Cardiac septum (tissue), 1 donor: ENCODE measurements around the gene ST3GAL3. TPM values are rescaled to one million over a fixed set of nuclear protein-coding genes. Genes with fewer than 3 reads are reported as not detected.

Source experiments
- DNase-seq: peaks from one replicate; pipeline ENCODE4 v3.0.0-alpha.2; 2020; ENCODE audit warnings: low spot score
- intact Hi-C: fragments of 100-400 bp; cut with DNase I; formaldehyde crosslinking; loops from one replicate; pipeline ENCODE4 v1.14.0; 2022
- total RNA-seq: library from RNA; stranded (reverse); fragmentation: NEBNext Ultra II Directional; extraction: Animal tissue kit (Norgen Biotek cat#: 25700); gene quantifications from one replicate; pipeline ENCODE4 v1.2.1, GENCODE V29; 2021
- donor health status: DM: no; HTN: no; CAD: no.

Gene ST3GAL3
- total RNA-seq, 1 donor from 2014 or later, result 30.1 TPM

- no peak for DNase-seq
- intact Hi-C loops, result no loop called here
These were observed 180.4 kb downstream of the ST3GAL3 start for GRCh38 chr1:43887748-43888147.

GRCh38 chr1:43890815-43891214 lies 183.5 kb downstream of the ST3GAL3 start:
- intact Hi-C loops, result no loop called here
- DNase-seq, result no peak

GRCh38 chr1:43893006-43893405 lies 185.7 kb downstream of the ST3GAL3 start:
- no peak for DNase-seq
- intact Hi-C loops, result no loop called here

GRCh38 chr1:43898981-43899380 lies 191.6 kb downstream of the ST3GAL3 start:
- DNase-seq, result no peak
- intact Hi-C loops, result no loop called here

GRCh38 chr1:43900386-43900785 lies 193.1 kb downstream of the ST3GAL3 start:
- intact Hi-C loops, result no loop called here

GRCh38 chr1:43901196-43901961 lies 194.0 kb downstream of the ST3GAL3 start:
- intact Hi-C loops, result no loop called here
- DNase-seq, result no peak

More at GRCh38 chr1:43900386-43900785, 193.1 kb downstream of the ST3GAL3 start:
- DNase-seq, result no peak

- DNase-seq, result no peak
- intact Hi-C loops, result no loop called here
These were observed 194.9 kb downstream of the ST3GAL3 start for GRCh38 chr1:43902058-43902831.

- intact Hi-C loops, result no loop called here
- no peak for DNase-seq
These were observed 197.6 kb downstream of the ST3GAL3 start for GRCh38 chr1:43904660-43905551.

- DNase-seq, result no peak
- intact Hi-C loops, result no loop called here
These were observed 200.9 kb downstream of the ST3GAL3 start for GRCh38 chr1:43908226-43908625.

GRCh38 chr1:43908858-43909257 lies 201.5 kb downstream of the ST3GAL3 start:
- intact Hi-C loops, result no loop called here
- no peak for DNase-seq

GRCh38 chr1:43910343-43910742 lies 203.0 kb downstream of the ST3GAL3 start:
- DNase-seq, result no peak
- intact Hi-C loops, result no loop called here

- intact Hi-C loops, result no loop called here
- no peak for DNase-seq
These were observed 205.3 kb downstream of the ST3GAL3 start for GRCh38 chr1:43912607-43913006.

- intact Hi-C loops, result no loop called here
- no peak for DNase-seq
These were observed 205.7 kb downstream of the ST3GAL3 start for GRCh38 chr1:43913051-43913501.

GRCh38 chr1:43913666-43914360 lies 206.5 kb downstream of the ST3GAL3 start:
- DNase-seq, result no peak
- intact Hi-C loops, result no loop called here

GRCh38 chr1:43914576-43915525 lies 207.5 kb downstream of the ST3GAL3 start:
- no peak for DNase-seq
- intact Hi-C loops, result no loop called here

GRCh38 chr1:43919906-43920305 lies 212.6 kb downstream of the ST3GAL3 start:
- intact Hi-C loops, result no loop called here
- DNase-seq, result no peak

GRCh38 chr1:43921022-43921421 lies 213.7 kb downstream of the ST3GAL3 start:
- intact Hi-C loops, result no loop called here
- no peak for DNase-seq

GRCh38 chr1:43924516-43924915 lies 217.2 kb downstream of the ST3GAL3 start:
- intact Hi-C loops, result no loop called here
- no peak for DNase-seq
